ENCODE results near the gene CTNNA1.

CTNNA1 gene

GRCh38 chr5:138966236-138966985 is 213.2 kb downstream of the CTNNA1 start:
- Histone ChIP-seq H3K27ac (ENCODE audit: insufficient read depth in 1 of 2, low read depth in 1 of 2, low read length in 2 of 2, poor library complexity in 1 of 2, severe bottlenecking in 2 of 2) (no peak overlapping the region), H3K4me1 (ENCODE audit: control extremely low read depth in 1 of 4, control insufficient read depth in 4 of 4, insufficient read depth in 4 of 4, low read length in 3 of 4) (peaks cover 0 to 47% (median 18%) of the 10 kb centered on the region in 4 experiments), H3K36me3 (ENCODE audit: control insufficient read depth in 4 of 4, insufficient read depth in 4 of 4, low read length in 3 of 4) (no peaks in the 10 kb centered on the region), H3K9me3 (ENCODE audit: control extremely low read depth in 1 of 5, control insufficient read depth in 4 of 5, insufficient read depth in 2 of 5, low read depth in 1 of 5, low read length in 4 of 5) (no peaks in the 10 kb centered on the region), H3K4me3 (ENCODE audit: control insufficient read depth in 1 of 7, extremely low read depth in 1 of 7, insufficient read depth in 4 of 7, low read depth in 2 of 7, low read length in 6 of 7) (no peak overlapping the region), H3K27me3 (replicated peaks in 2 of 5; ENCODE audit: control insufficient read depth in 4 of 5, insufficient read depth in 5 of 5, low read length in 4 of 5) (no peaks in the 10 kb centered on the region)
- POLR2A ChIA-PET: no interaction called here
- CTCF ChIA-PET: interaction anchor here (1.0 to 3.6 kb wide), 4 partner anchors 9 to 20 kb away, joined by 3 to 21 read pairs (median 6); no protein-coding TSS in a partner anchor
- 97% methylated on average over 6 of the region's 10 CpGs for WGBS (ENCODE audit: insufficient coverage)
- no peak for DNase-seq

- 93% methylated on average over 8 of the region's 10 CpGs for WGBS (ENCODE audit: insufficient coverage)
- DNase-seq: no peak
- ChIA-PET POLR2A (no interaction called here), CTCF (interaction anchor here (1.0 to 1.8 kb wide), 5 partner anchors 8 to 176 kb away, joined by 3 to 6 read pairs (median 5); no protein-coding TSS in a partner anchor)
- H3K9me3 ChIP-seq (ENCODE audit: control extremely low read depth in 1 of 5, control insufficient read depth in 4 of 5, insufficient read depth in 2 of 5, low read depth in 1 of 5, low read length in 4 of 5): no peaks in the 10 kb centered on the region
- H3K36me3 ChIP-seq (ENCODE audit: control insufficient read depth in 4 of 4, insufficient read depth in 4 of 4, low read length in 3 of 4): peaks cover 0 to 5% (median 3%) of the 10 kb centered on the region in 4 experiments
- no peaks in the 10 kb centered on the region for H3K27me3 ChIP-seq (replicated peaks in 2 of 5; ENCODE audit: control insufficient read depth in 4 of 5, insufficient read depth in 5 of 5, low read length in 4 of 5)
- H3K27ac ChIP-seq (ENCODE audit: insufficient read depth in 1 of 2, low read depth in 1 of 2, low read length in 2 of 2, poor library complexity in 1 of 2, severe bottlenecking in 2 of 2): no peak overlapping the region
- H3K4me1 ChIP-seq (ENCODE audit: control extremely low read depth in 1 of 4, control insufficient read depth in 4 of 4, insufficient read depth in 4 of 4, low read length in 3 of 4): peaks cover 0 to 38% (median 13%) of the 10 kb centered on the region in 4 experiments
- no peak overlapping the region for H3K4me3 ChIP-seq (ENCODE audit: control insufficient read depth in 1 of 7, extremely low read depth in 1 of 7, insufficient read depth in 4 of 7, low read depth in 2 of 7, low read length in 6 of 7)
Measured at GRCh38 chr5:138967791-138968448, 214.7 kb downstream of the CTNNA1 start.

- CTCF ChIA-PET: interaction anchor here (1.0 to 1.8 kb wide), 3 partner anchors 9 to 176 kb away, joined by 3 to 5 read pairs (median 4); no protein-coding TSS in a partner anchor
- no peaks in the 10 kb centered on the region for H3K27me3 ChIP-seq (replicated peaks in 2 of 5; ENCODE audit: control insufficient read depth in 4 of 5, insufficient read depth in 5 of 5, low read length in 4 of 5)
Measured at GRCh38 chr5:138968601-138969000, 215.4 kb downstream of the CTNNA1 start.

DNA sequence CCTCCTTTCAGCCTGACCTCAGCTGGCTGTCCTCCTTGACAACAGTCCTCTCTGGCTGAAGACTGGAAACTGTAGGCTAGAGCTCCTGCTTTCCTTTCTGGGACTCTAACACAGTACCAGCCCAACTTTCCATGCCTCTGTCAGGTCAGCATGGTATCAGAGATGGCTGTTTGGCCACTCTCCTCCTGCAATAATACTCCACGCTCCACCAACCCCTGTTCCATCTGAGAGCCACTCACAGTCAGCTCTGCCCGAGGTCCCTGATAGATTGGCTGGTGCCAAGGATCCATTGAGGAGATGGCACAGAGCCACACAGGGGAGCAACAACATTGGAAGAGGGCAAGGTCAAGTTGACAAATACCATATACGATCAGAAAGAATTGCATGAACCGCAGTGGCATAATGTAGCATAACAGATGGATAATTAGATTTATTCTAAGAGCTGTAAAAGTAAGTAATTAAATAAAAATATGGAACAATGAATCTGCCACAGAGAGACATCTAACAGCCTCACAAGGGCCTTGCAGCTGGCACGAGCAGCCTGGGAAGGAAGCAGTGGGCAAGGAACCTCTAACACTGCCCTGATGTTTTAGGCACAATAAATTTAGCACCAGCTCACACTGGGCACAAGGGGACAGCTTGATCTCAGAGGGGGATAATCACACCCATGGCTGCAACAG is 216.2 kb downstream of the CTNNA1 start:
- POLR2A ChIA-PET: interaction anchor here (0.6 kb wide), 1 partner anchor 22 kb away, joined by 3 read pairs; no protein-coding TSS in a partner anchor
- CTCF ChIA-PET: interaction anchor here (1.0 to 1.4 kb wide), 2 partner anchors 8 to 14 kb away, joined by 3 to 5 read pairs; no protein-coding TSS in a partner anchor
- Histone ChIP-seq H3K27ac (ENCODE audit: insufficient read depth in 1 of 2, low read depth in 1 of 2, low read length in 2 of 2, poor library complexity in 1 of 2, severe bottlenecking in 2 of 2) (no peak overlapping the region), H3K36me3 (ENCODE audit: control insufficient read depth in 4 of 4, insufficient read depth in 4 of 4, low read length in 3 of 4) (peaks cover 0 to 5% (median 3%) of the 10 kb centered on the region in 4 experiments), H3K4me1 (ENCODE audit: control extremely low read depth in 1 of 4, control insufficient read depth in 4 of 4, insufficient read depth in 4 of 4, low read length in 3 of 4) (peaks cover 0 to 33% (median 10%) of the 10 kb centered on the region in 4 experiments), H3K27me3 (replicated peaks in 2 of 5; ENCODE audit: control insufficient read depth in 4 of 5, insufficient read depth in 5 of 5, low read length in 4 of 5) (no peaks in the 10 kb centered on the region), H3K9me3 (ENCODE audit: control extremely low read depth in 1 of 5, control insufficient read depth in 4 of 5, insufficient read depth in 2 of 5, low read depth in 1 of 5, low read length in 4 of 5) (no peaks in the 10 kb centered on the region), H3K4me3 (ENCODE audit: control insufficient read depth in 1 of 7, extremely low read depth in 1 of 7, insufficient read depth in 4 of 7, low read depth in 2 of 7, low read length in 6 of 7) (no peak overlapping the region)
- WGBS (ENCODE audit: insufficient coverage): 96% methylated on average over 4 of the region's 5 CpGs
- DNase-seq: no peak

More at GRCh38 chr5:138968601-138969000, 215.4 kb downstream of the CTNNA1 start:
- WGBS (ENCODE audit: insufficient coverage): 92% methylated on average over 4 of the region's 4 CpGs
- DNase-seq: no peak
- no peak overlapping the region for H3K4me3 ChIP-seq (ENCODE audit: control insufficient read depth in 1 of 7, extremely low read depth in 1 of 7, insufficient read depth in 4 of 7, low read depth in 2 of 7, low read length in 6 of 7)
- peaks cover 0 to 5% (median 3%) of the 10 kb centered on the region in 4 experiments for H3K36me3 ChIP-seq (ENCODE audit: control insufficient read depth in 4 of 4, insufficient read depth in 4 of 4, low read length in 3 of 4)
- H3K4me1 ChIP-seq (ENCODE audit: control extremely low read depth in 1 of 4, control insufficient read depth in 4 of 4, insufficient read depth in 4 of 4, low read length in 3 of 4): peaks cover 0 to 33% (median 10%) of the 10 kb centered on the region in 4 experiments
- POLR2A ChIA-PET: no interaction called here
- no peak overlapping the region for H3K27ac ChIP-seq (ENCODE audit: insufficient read depth in 1 of 2, low read depth in 1 of 2, low read length in 2 of 2, poor library complexity in 1 of 2, severe bottlenecking in 2 of 2)
- H3K9me3 ChIP-seq (ENCODE audit: control extremely low read depth in 1 of 5, control insufficient read depth in 4 of 5, insufficient read depth in 2 of 5, low read depth in 1 of 5, low read length in 4 of 5): no peaks in the 10 kb centered on the region

- no peak for DNase-seq
- Histone ChIP-seq H3K4me1 (ENCODE audit: control extremely low read depth in 1 of 4, control insufficient read depth in 4 of 4, insufficient read depth in 4 of 4, low read length in 3 of 4) (peaks cover 0 to 22% (median 11%) of the 10 kb centered on the region in 4 experiments), H3K36me3 (ENCODE audit: control insufficient read depth in 4 of 4, insufficient read depth in 4 of 4, low read length in 3 of 4) (peaks cover 0 to 6% (median 4%) of the 10 kb centered on the region in 4 experiments), H3K9me3 (ENCODE audit: control extremely low read depth in 1 of 5, control insufficient read depth in 4 of 5, insufficient read depth in 2 of 5, low read depth in 1 of 5, low read length in 4 of 5) (no peaks in the 10 kb centered on the region), H3K4me3 (ENCODE audit: control insufficient read depth in 1 of 7, extremely low read depth in 1 of 7, insufficient read depth in 4 of 7, low read depth in 2 of 7, low read length in 6 of 7) (no peak overlapping the region), H3K27ac (ENCODE audit: insufficient read depth in 1 of 2, low read depth in 1 of 2, low read length in 2 of 2, poor library complexity in 1 of 2, severe bottlenecking in 2 of 2) (no peak overlapping the region), H3K27me3 (replicated peaks in 2 of 5; ENCODE audit: control insufficient read depth in 4 of 5, insufficient read depth in 5 of 5, low read length in 4 of 5) (no peaks in the 10 kb centered on the region)
- ChIA-PET CTCF (interaction anchor here (0.8 to 0.9 kb wide), 4 partner anchors 10 to 333 kb away, joined by 3 read pairs; no protein-coding TSS in a partner anchor), POLR2A (interaction anchor here (0.6 kb wide), 1 partner anchor 91 kb away, joined by 3 read pairs; no protein-coding TSS in a partner anchor)
- WGBS (ENCODE audit: insufficient coverage): 100% methylated on average over 1 of the region's 1 CpG
Measured at GRCh38 chr5:138972230-138972629, 219.0 kb downstream of the CTNNA1 start.

DNA sequence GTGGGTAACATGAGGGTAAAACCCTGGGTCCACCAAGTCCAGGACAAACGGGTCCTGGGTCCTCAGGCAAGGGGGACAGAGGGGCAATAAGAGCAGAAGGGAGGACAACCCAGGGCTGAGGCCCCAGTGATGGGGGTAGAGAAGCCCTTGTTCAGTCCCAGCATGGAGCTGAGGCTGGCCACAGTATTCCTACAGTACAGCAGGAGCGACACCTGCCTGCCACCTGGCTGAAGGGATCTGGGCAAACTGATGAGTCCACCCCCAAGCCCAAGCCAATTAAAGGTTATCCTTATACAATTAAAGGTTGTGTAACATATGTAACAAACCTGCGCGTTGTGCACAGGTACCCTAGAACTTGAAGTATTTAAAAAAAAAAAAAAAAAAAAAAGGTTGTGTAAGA is 219.6 kb downstream of the CTNNA1 start:
- ChIA-PET CTCF (interaction anchor here (0.8 to 0.9 kb wide), 2 partner anchors 11 to 50 kb away, joined by 3 read pairs; no protein-coding TSS in a partner anchor), POLR2A (no interaction called here)
- H3K4me1 ChIP-seq (ENCODE audit: control extremely low read depth in 1 of 4, control insufficient read depth in 4 of 4, insufficient read depth in 4 of 4, low read length in 3 of 4): peaks cover 0 to 22% (median 11%) of the 10 kb centered on the region in 4 experiments
- H3K4me3 ChIP-seq (ENCODE audit: control insufficient read depth in 1 of 7, extremely low read depth in 1 of 7, insufficient read depth in 4 of 7, low read depth in 2 of 7, low read length in 6 of 7): no peak overlapping the region
- H3K36me3 ChIP-seq (ENCODE audit: control insufficient read depth in 4 of 4, insufficient read depth in 4 of 4, low read length in 3 of 4): peaks cover 0 to 6% (median 4%) of the 10 kb centered on the region in 4 experiments
- no peaks in the 10 kb centered on the region for H3K27me3 ChIP-seq (replicated peaks in 2 of 5; ENCODE audit: control insufficient read depth in 4 of 5, insufficient read depth in 5 of 5, low read length in 4 of 5)
- no peak for DNase-seq
- no peak overlapping the region for H3K27ac ChIP-seq (ENCODE audit: insufficient read depth in 1 of 2, low read depth in 1 of 2, low read length in 2 of 2, poor library complexity in 1 of 2, severe bottlenecking in 2 of 2)
- 100% methylated on average over 2 of the region's 4 CpGs for WGBS (ENCODE audit: insufficient coverage)
- no peaks in the 10 kb centered on the region for H3K9me3 ChIP-seq (ENCODE audit: control extremely low read depth in 1 of 5, control insufficient read depth in 4 of 5, insufficient read depth in 2 of 5, low read depth in 1 of 5, low read length in 4 of 5)
